HepG2 (cell line): ENCODE results near the gene FSCN2. TPM values are rescaled to one million over a fixed set of nuclear protein-coding genes. Genes with fewer than 3 reads are reported as not detected.

Experiments
- ATAC-seq: fragments of 200-7000 bp; cut with Tn5 transposase; 3 replicates; pipeline ENCODE4 v1.9.1; 2020; ENCODE audit warnings: mild to moderate bottlenecking, moderate library complexity
- BruUV-seq: library from RNA; stranded (reverse); fragments of 400-500 nt; replicated peaks from 2 replicates; lab custom pipeline; 2021; lab: Mats Ljungman, UMichigan
- CTCF ChIA-PET: fragments of 300-600 bp; formaldehyde crosslinking; extraction: SDS; loops from one replicate; lab custom pipeline; 2021; ENCODE audit warnings: low total read pairs, inconsistent platforms, low intra/inter-chr PET ratio; lab: Yijun Ruan, JAX
- POLR2A ChIA-PET: fragments of 350-600 bp; sonication (Branson Sonifier 250); formaldehyde crosslinking; loops from one replicate; lab custom pipeline; 2020; ENCODE audit warnings: antibody characterized with exemption, inconsistent platforms; lab: Yijun Ruan, JAX
- DNase-seq: peaks from one replicate; pipeline ENCODE4 v3.0.0-alpha.2; 2015; ENCODE audit warnings: low spot score
- FAIRE-seq: peaks from 3 replicates; lab custom pipeline; 2011; peaks lifted over from hg19 to GRCh38; lab: Jason Lieb, UNC
- H2AFZ ChIP-seq: one replicate; pipeline ENCODE4 v1.6.1; 2011; ENCODE audit warnings: low read length, inconsistent platforms
- H3K27ac ChIP-seq: fragments of 300-600 bp; 3 replicates; pipeline ENCODE4 v1.8.0; 2011; ENCODE audit warnings: mixed run types, mild to moderate bottlenecking, mixed read lengths, low read length, inconsistent platforms; ENCODE audit not compliant: insufficient read depth; ENCODE audit errors: extremely low read length
- H3K27me3 ChIP-seq, 2 experiments: fragments of 200-600 bp in 1 of 2; 2 replicates in 1 of 2; 3 replicates in 1 of 2; pipeline versions ENCODE4 v1.6.0 to v1.8.0; 2011; ENCODE audit warnings: low read length in 2 of 2, mild to moderate bottlenecking in 2 of 2, moderate library complexity in 2 of 2, inconsistent platforms in 1 of 2; ENCODE audit not compliant: insufficient read depth in 2 of 2, control insufficient read depth in 1 of 2
- H3K36me3 ChIP-seq, 2 experiments: fragments of 200-600 bp in 1 of 2; replicated peaks in 1 of 2; 2 replicates in 1 of 2; 3 replicates in 1 of 2; pipeline versions ENCODE4 v1.5.1 to v1.8.0; 2011; ENCODE audit warnings: low read length in 2 of 2, inconsistent platforms in 1 of 2; ENCODE audit not compliant: insufficient read depth in 2 of 2, control insufficient read depth in 1 of 2
- H3K4me1 ChIP-seq: 2 replicates; pipeline ENCODE4 v1.5.1; 2012; ENCODE audit warnings: low read length, inconsistent platforms; ENCODE audit not compliant: insufficient read depth
- H3K4me2 ChIP-seq: 2 replicates; pipeline ENCODE4 v1.6.0; 2011; ENCODE audit warnings: low read depth, low read length, inconsistent platforms
- H3K4me3 ChIP-seq, 3 experiments: fragments of 200-600 bp in 1 of 3; sonication (generic), shearing (Covaris generic) in 1 of 3; replicated peaks in 1 of 3; 2 replicates each; pipeline ENCODE4 v1.5.1; 2011 to 2016; ENCODE audit warnings: low read length in 3 of 3, inconsistent platforms in 2 of 3, low read depth in 2 of 3, mild to moderate bottlenecking in 2 of 3, control low read depth in 1 of 3, mixed read lengths in 1 of 3; ENCODE audit not compliant: insufficient read depth in 1 of 3
- H3K79me2 ChIP-seq: one replicate; pipeline ENCODE4 v1.6.1; 2011; ENCODE audit warnings: low read length, inconsistent platforms; ENCODE audit not compliant: insufficient read depth
- H3K9ac ChIP-seq: 2 replicates; pipeline ENCODE4 v1.6.0; 2011; ENCODE audit warnings: mild to moderate bottlenecking, low read depth, low read length, inconsistent platforms; ENCODE audit not compliant: insufficient read depth
- H3K9me3 ChIP-seq: 2 replicates; pipeline ENCODE4 v1.5.1; 2012; ENCODE audit warnings: mild to moderate bottlenecking, low read length
- H4K20me1 ChIP-seq: 2 replicates; pipeline ENCODE4 v1.6.0; 2011; ENCODE audit warnings: inconsistent platforms, mild to moderate bottlenecking, low read length, moderate library complexity; ENCODE audit not compliant: insufficient read depth
- AGO1 ChIP-seq: fragments of 200-400 bp; formaldehyde crosslinking; IDR thresholded peaks from 2 replicates; pipeline ENCODE4 v1.6.1; 2017; ENCODE audit warnings: mild to moderate bottlenecking, low read depth, low read length, moderate library complexity; ENCODE audit not compliant: poor library complexity, severe bottlenecking
- AGO2 ChIP-seq: fragments of 200-400 bp; formaldehyde crosslinking; optimal IDR thresholded peaks from 2 replicates; pipeline ENCODE3; 2017; ENCODE audit warnings: mild to moderate bottlenecking, low read depth, low read length, moderate library complexity
- ARID4A ChIP-seq: sonication (generic); formaldehyde crosslinking; IDR thresholded peaks from 2 replicates; pipeline ENCODE4 v1.5.0; 2020; ENCODE audit warnings: mild to moderate bottlenecking, missing genetic modification reagents, borderline replicate concordance
- KDM4B ChIP-seq: sonication (generic); formaldehyde crosslinking; IDR thresholded peaks from 2 replicates; pipeline ENCODE4 v1.4.0; 2020; ENCODE audit warnings: missing genetic modification reagents
- POLR2A ChIP-seq, 2 experiments: IDR thresholded peaks; 2 replicates each; pipeline ENCODE4 v1.6.1; 2011; ENCODE audit warnings: low read depth in 2 of 2, low read length in 2 of 2, mild to moderate bottlenecking in 1 of 2, moderate library complexity in 1 of 2; ENCODE audit not compliant: insufficient read depth in 1 of 2
- ZNF274 ChIP-seq: sonication (generic); formaldehyde crosslinking; IDR thresholded peaks from 2 replicates; pipeline ENCODE4 v1.5.1; 2020; ENCODE audit warnings: mild to moderate bottlenecking, missing genetic modification reagents
- ZNF839 ChIP-seq: sonication (generic); formaldehyde crosslinking; IDR thresholded peaks from 2 replicates; pipeline ENCODE4 v1.4.0; 2020; ENCODE audit warnings: missing genetic modification reagents, mild to moderate bottlenecking, borderline replicate concordance
- WGBS: methylation state at CpG from one replicate; pipeline ENCODE4 v1.1.6; 2017; ENCODE audit warnings: low lambda C conversion rate; 5-methylcytosine and 5-hydroxymethylcytosine counted together
- in situ Hi-C: cut with HindIII; loops from 2 replicates; pipeline ENCODE4 v1.10.0; 2017; ENCODE audit warnings: low pct_unique_long_range_greater_than_20kb; ENCODE audit not compliant: extremely low pct_ligation_motif_present
- intact Hi-C: fragments of 100-400 bp; cut with micrococcal nuclease; formaldehyde crosslinking; loops from one replicate; pipeline ENCODE4 v1.10.0; 2022; ENCODE audit not compliant: unreplicated experiment
- polyA plus RNA-seq, 8 experiments: library from polyadenylated mRNA; depleted of rRNA in 3 of 8; stranded (reverse) in 7 of 8; unstranded in 1 of 8; fragments of >200 nt; fragmentation: Illumina TruSeq in 4 of 8; extraction: Trizol in 4 of 8; gene quantifications; 2 replicates each; pipeline versions ENCODE4 v1.2.1 to v1.2.3, GENCODE V29; 2011 to 2016; ENCODE audit warnings: low read depth in 4 of 8, missing spikeins in 1 of 8, mixed read lengths in 1 of 8; ENCODE audit not compliant: insufficient read depth in 1 of 8
- total RNA-seq, 5 experiments: library from RNA; depleted of rRNA; stranded (reverse); fragments of >200 nt; fragmentation: Illumina TruSeq; extraction: Trizol; gene quantifications; 2 replicates each; pipeline ENCODE4 v1.2.3, GENCODE V29; 2016; ENCODE audit warnings: low read depth in 1 of 5

FSCN2 gene
- total and polyA plus RNA-seq, 2 of the 13 experiments (the other 11 are each of a cell fraction or from before 2014, with no cell fraction given) = 0.09 TPM; not detected in 1

- H3K9ac ChIP-seq = no peak overlapping the region
- no peaks in the 10 kb centered on the region for H3K27me3 ChIP-seq
- 90% methylated on average over 18 of the region's 26 CpGs for WGBS
- intact Hi-C loops = no loop called here
- no peaks in the 10 kb centered on the region for H4K20me1 ChIP-seq
- BruUV-seq = no TSS peak
- DNase-seq (no peak), ATAC-seq (no peak), FAIRE-seq (no peak)
- no peak overlapping the region for H3K27ac ChIP-seq
- ChIA-PET POLR2A (interaction anchor here (1.4 kb wide), 1 partner anchor 26 kb away, joined by 5 read pairs; the partner anchor contains the start of gene ACTG1), CTCF (no interaction called here)
- peaks cover 1% of the 10 kb centered on the region for H3K4me1 ChIP-seq
- no peak overlapping the region for H3K4me3 ChIP-seq
- in situ Hi-C loops = no loop called here
- peak; percentile 64 for TF ChIP-seq AGO2
- no peak for TF ChIP-seq KDM4B (CRISPR knock-in tag)
- no peak for TF ChIP-seq ZNF274 (CRISPR knock-in tag)
- TF ChIP-seq AGO1 = peak; percentile 21
- TF ChIP-seq ZNF839 = no peak
- TF ChIP-seq POLR2A (IDR thresholded peaks at IDR 0.05; ENCODE audit: insufficient read depth in 1 of 2, low read depth in 2 of 2, low read length in 2 of 2) = peak in 1 of 2 experiments; percentile 16; a peak in 1 of 4 replicates
- no peak for TF ChIP-seq ARID4A
- no peaks in the 10 kb centered on the region for H3K9me3 ChIP-seq
- H3K36me3 ChIP-seq = peaks cover 11 to 23% of the 10 kb centered on the region in 2 experiments
- no peaks in the 10 kb centered on the region for H3K79me2 ChIP-seq
- H2AFZ ChIP-seq = no peak overlapping the region
- H3K4me2 ChIP-seq = no peak overlapping the region
Measured at GRCh38 chr17:81538651-81539570, 10.7 kb downstream of the FSCN2 start.
